Activated naive CD8-positive, alpha-beta T cell (primary cell): ENCODE results near the gene POTEG.
"Not testable (repeated sequence)": the region's sequence is repeated elsewhere in the genome, so short reads cannot be mapped to it uniquely, and the experiment has no call there.

Source experiments
- H3K27ac Mint-ChIP-seq: one replicate; pipeline ENCODE4 v1.8.0; 2021; ENCODE audit warnings: mixed read lengths
- H3K27me3 Mint-ChIP-seq: one replicate; pipeline ENCODE4 v1.8.0; 2021; ENCODE audit warnings: mixed read lengths
- H3K36me3 Mint-ChIP-seq: one replicate; pipeline ENCODE4 v1.8.0; 2021; ENCODE audit warnings: mixed read lengths
- H3K4me1 Mint-ChIP-seq: one replicate; pipeline ENCODE4 v1.8.0; 2021; ENCODE audit warnings: low read depth, mixed read lengths
- H3K4me3 Mint-ChIP-seq: one replicate; pipeline ENCODE4 v1.8.0; 2021; ENCODE audit warnings: mild to moderate bottlenecking, mixed read lengths
- H3K9me3 Mint-ChIP-seq: one replicate; pipeline ENCODE4 v1.8.0; 2021; ENCODE audit warnings: low read depth, mixed read lengths

Gene POTEG

DNA sequence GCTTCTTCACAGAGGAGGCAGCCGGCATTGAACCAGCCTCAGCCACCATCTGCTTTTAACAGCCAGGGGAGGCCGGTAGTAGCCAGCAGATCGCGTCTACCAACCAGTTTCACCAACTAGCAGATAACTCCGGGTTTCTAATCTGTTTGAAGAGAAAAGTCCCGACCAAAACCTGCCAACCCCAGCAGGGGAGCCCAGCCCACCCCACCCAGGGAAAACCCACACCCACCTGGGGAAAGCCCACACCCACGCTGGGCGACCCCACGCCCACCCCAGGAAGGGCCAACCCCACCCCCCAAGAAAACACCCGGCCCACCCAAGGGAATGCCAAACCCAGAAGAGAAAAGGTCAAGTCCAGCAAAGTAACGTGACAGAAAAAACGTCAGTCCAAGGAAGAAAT is at the start of gene POTEG:
Gene POTEG, minus strand, starts transcription at position 101 of the 400 bp plus-strand sequence. Its CDS starts 52 bp downstream, at position 49.
- not testable (repeated sequence) for H3K9me3 Mint-ChIP-seq, H3K27ac Mint-ChIP-seq, H3K4me1 Mint-ChIP-seq, H3K36me3 Mint-ChIP-seq, H3K27me3 Mint-ChIP-seq, H3K4me3 Mint-ChIP-seq

DNA sequence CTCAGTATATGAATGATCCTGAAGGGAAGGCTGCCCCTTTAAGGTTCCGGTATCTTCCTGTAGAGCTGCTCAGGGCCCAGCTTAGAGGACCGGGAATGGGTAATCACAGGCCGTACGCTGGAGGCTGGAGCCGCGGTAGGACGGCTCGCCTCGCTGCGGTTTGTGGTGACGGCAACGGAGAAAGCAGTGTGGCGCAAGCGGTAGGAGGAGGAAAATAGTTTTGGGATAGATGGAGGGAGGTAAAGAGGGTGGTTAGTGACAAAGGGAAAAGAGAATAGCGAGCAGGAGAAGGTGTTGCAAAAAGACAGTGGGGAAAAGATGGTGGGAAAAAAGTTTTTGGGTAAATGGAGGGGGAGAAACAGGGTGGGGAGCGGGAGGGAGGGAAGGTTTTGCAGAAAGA is 48.0 kb upstream of the POTEG start:
- not testable (repeated sequence) for H3K36me3 Mint-ChIP-seq, H3K4me3 Mint-ChIP-seq, H3K27me3 Mint-ChIP-seq, H3K4me1 Mint-ChIP-seq, H3K27ac Mint-ChIP-seq, H3K9me3 Mint-ChIP-seq

DNA sequence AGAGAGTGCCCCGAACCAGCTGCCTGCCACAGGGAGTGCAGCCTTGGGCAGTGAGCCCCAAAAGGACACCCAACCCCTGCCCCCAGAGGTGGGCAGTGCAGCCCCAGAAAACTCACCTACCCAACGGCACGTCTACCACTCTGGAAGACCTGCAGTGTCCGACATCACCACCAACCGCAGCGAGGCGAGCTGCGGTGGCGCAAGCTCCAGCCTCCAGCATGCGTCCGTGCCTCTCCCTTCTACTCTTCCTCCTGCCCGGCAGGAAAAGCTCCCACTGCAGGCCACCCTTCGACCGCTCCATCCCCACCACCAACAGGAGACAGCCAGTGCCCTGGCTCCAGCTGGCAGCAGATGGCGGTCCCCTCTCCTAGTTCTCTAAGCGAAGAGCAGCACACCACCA is 47.3 kb upstream of the POTEG start:
- H3K4me3 Mint-ChIP-seq, H3K27ac Mint-ChIP-seq, H3K27me3 Mint-ChIP-seq, H3K4me1 Mint-ChIP-seq, H3K9me3 Mint-ChIP-seq, H3K36me3 Mint-ChIP-seq: not testable (repeated sequence)

DNA sequence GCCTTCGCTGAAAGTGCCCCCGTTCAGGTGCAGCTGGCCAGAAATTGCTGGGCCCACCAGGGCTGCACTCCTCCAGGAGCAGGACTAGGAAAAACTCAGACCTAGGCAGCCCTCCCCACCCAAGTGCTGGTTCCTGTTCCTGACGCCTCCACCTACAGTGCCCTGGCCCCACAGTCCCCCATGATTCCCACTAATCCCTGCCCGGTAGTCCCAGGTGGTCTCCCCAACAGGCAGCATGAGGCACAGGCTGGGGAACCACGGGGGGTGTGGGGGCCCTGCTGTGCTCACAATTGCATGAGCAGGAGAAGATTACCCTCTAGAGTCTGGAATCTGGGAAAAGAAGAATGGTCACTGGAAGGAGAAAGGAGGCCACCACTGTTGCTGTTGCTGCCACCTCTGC is 46.4 kb upstream of the POTEG start:
- H3K36me3 Mint-ChIP-seq, H3K27ac Mint-ChIP-seq, H3K9me3 Mint-ChIP-seq, H3K4me1 Mint-ChIP-seq, H3K27me3 Mint-ChIP-seq, H3K4me3 Mint-ChIP-seq: not testable (repeated sequence)

DNA sequence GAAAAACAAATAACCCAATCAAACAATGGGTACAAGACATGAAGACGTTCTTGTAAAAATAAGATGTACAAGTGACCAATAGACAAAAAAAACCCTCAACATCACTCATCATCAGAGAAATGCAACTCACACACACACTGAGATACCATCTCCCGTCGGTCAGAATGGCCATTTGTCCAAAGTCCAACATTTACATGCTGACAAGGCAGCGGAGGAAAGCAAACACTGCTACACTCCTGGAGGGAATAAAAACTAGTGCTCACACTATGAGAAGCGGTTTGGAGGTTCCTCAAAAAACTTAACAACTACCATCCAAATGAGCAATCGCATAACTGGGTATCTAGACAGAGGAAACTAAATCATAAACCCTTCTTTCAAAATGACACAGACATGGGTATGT is 11.6 kb upstream of the POTEG start:
- H3K27ac Mint-ChIP-seq, H3K4me1 Mint-ChIP-seq, H3K36me3 Mint-ChIP-seq, H3K4me3 Mint-ChIP-seq, H3K9me3 Mint-ChIP-seq, H3K27me3 Mint-ChIP-seq: not testable (repeated sequence)

DNA sequence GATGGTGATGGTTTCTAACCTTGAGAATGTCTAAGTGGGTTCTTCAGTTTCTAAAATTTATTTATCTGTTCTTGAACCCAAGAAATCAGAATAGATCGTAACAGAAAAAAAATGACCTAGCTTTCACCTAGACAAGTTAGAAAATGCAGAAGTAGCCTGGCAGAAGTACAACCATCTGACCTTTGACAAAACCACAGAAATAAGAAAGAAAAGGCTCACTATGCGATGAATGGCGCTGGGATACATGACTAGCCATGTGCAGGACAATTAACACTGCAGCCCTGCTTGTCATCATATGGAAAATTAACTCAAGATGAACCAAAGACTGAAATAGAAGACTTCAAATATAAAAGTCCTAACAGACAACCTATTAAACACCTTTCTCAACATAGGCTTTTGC is 5.7 kb upstream of the POTEG start:
- not testable (repeated sequence) for H3K4me1 Mint-ChIP-seq, H3K36me3 Mint-ChIP-seq, H3K27me3 Mint-ChIP-seq, H3K27ac Mint-ChIP-seq, H3K4me3 Mint-ChIP-seq, H3K9me3 Mint-ChIP-seq

DNA sequence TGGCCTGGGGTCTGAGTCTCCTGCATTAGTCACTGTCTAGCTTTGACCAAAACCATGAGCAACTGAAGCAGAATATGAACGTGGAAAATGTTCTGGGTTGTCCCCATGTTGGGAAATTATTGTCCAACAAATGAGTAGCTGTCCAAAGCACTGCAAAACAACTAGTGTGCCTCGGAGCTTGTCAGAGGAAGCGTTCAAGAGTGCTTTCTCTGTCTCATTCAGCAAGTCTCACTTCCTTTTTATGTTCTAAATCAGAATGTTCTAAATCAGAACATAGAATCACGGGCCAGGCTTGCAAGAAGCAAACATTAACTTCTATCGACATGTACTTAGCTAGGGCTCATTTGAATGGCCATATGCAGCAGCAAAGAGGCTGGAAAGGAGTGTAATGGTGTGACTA is 5.1 kb upstream of the POTEG start:
- H3K36me3 Mint-ChIP-seq, H3K4me3 Mint-ChIP-seq, H3K4me1 Mint-ChIP-seq, H3K27ac Mint-ChIP-seq, H3K9me3 Mint-ChIP-seq, H3K27me3 Mint-ChIP-seq: not testable (repeated sequence)

DNA sequence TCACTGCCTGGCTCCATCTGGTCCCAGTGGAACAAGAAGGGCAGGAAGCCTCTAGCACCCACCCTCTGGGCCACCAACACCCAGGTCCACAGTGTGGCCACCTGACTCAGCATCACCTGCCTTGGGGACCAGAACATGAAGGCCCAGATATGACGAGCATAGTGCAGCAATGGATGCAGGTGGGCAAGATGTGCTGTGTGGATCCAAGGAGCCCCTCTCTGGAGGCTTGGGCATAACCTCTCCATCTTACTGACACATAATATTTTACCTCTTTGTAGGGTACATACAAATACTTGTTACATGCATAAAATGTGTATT is 2.9 kb upstream of the POTEG start:
- H3K4me3 Mint-ChIP-seq, H3K27me3 Mint-ChIP-seq, H3K36me3 Mint-ChIP-seq, H3K4me1 Mint-ChIP-seq, H3K9me3 Mint-ChIP-seq, H3K27ac Mint-ChIP-seq: not testable (repeated sequence)

DNA sequence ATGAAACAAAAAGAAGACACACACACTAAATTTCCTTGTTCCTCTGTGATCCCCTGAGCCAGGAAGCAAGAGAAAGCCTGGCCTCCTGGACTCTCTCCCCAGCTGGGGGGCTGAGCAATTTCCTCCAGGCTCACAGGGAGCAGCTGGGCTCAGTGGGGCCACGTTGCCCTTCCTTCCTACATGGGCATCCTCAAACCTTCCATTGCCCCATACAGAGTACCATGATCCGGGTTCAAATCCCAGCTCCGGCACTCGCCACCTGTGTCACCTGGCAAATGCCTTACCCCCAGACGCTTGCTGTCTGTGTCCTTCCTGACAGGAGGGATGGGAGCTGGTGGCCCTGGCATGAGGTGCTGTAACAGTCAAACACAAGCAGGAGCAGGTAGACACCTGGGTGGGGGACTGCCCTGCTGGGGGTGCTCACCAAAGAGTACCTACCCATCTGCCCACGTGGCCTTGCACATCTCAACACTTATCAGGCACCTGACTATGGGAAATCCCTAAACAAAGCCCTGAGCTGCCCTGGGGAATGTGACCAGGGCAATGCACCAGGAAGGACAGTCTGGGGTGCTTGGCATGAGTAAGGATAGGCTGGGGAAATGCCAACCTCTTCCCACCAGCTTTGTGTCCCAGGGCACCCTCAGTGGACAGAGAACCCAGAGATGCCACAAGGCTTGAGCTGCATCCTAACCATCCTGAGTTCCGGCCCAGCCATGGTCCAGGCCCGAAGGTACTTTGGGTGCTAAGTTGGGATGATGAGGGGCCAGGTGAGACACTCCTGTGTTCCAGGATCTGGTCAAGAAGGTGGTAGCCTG is 2.4 kb upstream of the POTEG start:
- H3K27ac Mint-ChIP-seq, H3K27me3 Mint-ChIP-seq, H3K4me1 Mint-ChIP-seq, H3K36me3 Mint-ChIP-seq, H3K4me3 Mint-ChIP-seq, H3K9me3 Mint-ChIP-seq: not testable (repeated sequence)

DNA sequence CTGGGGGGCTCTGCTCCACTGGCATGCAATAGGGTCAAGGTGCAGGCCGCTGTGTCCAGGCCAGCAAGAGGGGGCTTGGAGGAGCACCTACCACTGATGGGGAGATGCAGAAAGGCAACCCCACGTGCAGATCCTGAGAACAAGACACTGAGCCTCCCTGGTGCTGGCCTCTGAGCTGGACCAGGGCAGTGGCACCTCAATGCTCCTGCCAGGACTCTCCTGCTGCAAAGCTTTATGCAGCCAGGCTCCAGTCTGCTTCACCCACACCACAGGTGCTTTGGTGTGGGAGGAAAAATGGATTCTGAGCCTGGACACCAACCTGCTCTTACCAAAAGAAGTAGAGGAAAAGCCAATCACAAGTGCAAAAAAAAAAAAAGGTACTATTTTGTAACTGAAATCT is 1.7 kb upstream of the POTEG start:
- H3K9me3 Mint-ChIP-seq, H3K4me1 Mint-ChIP-seq, H3K27me3 Mint-ChIP-seq, H3K27ac Mint-ChIP-seq, H3K36me3 Mint-ChIP-seq, H3K4me3 Mint-ChIP-seq: not testable (repeated sequence)

DNA sequence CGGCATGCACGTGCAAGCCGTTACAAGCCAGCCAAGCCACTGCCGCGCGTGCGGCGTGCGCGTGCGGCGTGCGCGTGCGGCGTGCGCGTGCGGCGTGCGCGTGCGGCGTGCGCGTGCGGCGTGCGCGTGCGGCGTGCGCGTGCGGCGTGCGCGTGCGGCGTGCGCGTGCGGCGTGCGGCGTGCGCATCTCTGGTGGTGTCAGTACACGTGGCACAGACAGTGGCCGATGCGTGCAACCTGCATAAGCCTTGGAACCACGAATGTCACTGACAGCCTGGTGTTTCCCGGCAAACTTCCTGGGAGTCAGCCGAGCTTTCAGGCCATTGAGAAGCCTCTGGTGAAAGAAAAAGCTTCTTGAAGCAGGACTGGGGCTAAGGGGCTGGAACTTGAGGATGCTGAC is 750 bp upstream of the POTEG start:
- not testable (repeated sequence) for H3K27me3 Mint-ChIP-seq, H3K4me1 Mint-ChIP-seq

DNA sequence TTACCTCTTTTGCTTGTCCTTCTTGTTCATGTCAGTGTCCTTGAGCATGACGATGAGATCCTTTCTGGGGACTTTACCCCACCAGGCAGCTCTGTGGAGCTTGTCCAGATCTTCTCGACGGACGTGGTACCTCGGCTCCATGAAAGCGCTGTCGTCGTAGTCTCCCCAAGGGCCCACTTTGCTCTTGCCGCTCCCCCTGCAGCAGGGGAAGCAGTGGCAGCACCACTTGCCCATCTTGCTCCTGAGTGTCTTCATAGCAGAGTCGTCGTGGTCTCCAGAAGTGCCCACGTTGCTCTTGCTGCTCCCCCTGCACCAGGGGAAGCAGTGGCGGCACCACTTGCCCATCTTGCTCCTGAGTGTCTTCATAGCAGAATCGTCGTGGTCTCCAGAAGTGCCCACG is 376 bp downstream of the POTEG start:
- H3K27me3 Mint-ChIP-seq, H3K27ac Mint-ChIP-seq, H3K9me3 Mint-ChIP-seq, H3K4me3 Mint-ChIP-seq, H3K4me1 Mint-ChIP-seq, H3K36me3 Mint-ChIP-seq: not testable (repeated sequence)

More for the DNA sequence above, 750 bp upstream of the POTEG start:
- H3K4me3 Mint-ChIP-seq, H3K36me3 Mint-ChIP-seq, H3K9me3 Mint-ChIP-seq, H3K27ac Mint-ChIP-seq: not testable (repeated sequence)

DNA sequence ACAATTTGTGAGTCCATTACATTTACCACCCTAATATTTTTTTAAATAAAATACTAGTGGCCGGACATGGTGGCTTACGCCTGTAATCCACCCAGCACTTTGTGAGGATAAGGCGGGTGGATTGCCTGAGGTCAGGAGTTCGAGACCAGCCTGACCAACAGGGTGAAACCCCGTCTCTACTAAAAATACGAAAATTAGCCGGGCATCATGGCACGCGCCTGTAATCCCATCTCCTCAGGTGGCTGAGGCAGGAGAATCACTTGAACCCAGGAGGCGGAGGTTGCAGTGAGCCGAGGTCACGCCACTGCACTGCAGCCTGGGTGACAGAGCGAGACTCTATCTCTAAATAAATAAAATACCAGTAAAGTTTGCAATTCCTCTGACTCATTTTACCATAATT is 25.6 kb downstream of the POTEG start:
- H3K4me3 Mint-ChIP-seq: not testable (repeated sequence)

DNA sequence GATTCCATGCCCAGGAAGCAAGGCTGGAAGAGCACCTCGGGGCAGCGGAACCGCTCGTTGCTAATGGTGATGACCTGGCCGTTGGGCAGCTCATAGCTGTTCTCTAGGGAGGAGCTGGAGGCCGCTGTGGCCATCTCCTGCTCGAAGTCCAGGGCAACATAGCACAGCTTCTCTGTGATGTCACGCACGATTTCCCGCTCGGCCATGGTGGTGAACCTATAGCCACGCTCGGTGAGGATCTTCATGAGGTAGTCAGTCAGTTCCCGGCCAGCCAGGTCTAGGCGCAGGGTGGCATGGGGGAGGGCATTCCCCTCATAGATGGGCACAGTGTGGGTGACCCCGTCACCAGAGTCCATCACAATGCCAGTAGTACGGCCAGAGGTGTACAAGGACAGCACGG is 32.0 kb downstream of the POTEG start:
- H3K27me3 Mint-ChIP-seq, H3K27ac Mint-ChIP-seq, H3K36me3 Mint-ChIP-seq, H3K4me1 Mint-ChIP-seq, H3K4me3 Mint-ChIP-seq, H3K9me3 Mint-ChIP-seq: not testable (repeated sequence)

More for the DNA sequence above, 25.6 kb downstream of the POTEG start:
- H3K36me3 Mint-ChIP-seq, H3K27me3 Mint-ChIP-seq, H3K4me1 Mint-ChIP-seq, H3K27ac Mint-ChIP-seq, H3K9me3 Mint-ChIP-seq: not testable (repeated sequence)

DNA sequence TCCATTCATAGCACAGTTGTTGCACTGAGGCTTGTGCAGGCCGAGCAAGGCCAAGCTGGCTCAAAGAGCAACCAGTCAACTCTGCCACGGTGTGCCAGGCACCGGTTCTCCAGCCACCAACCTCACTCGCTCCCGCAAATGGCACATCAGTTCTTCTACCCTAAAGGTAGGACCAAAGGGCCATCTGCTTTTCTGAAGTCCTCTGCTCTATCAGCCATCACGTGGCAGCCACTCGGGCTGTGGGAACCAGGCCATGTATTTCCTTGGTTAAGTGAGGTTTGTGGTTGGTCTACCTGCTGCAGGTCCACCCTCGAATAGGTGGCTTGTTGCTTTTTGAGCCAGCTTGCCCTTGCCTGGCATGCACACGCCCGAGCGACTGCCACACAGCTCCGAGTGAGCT is 39.4 kb downstream of the POTEG start:
- not testable (repeated sequence) for H3K4me1 Mint-ChIP-seq, H3K27me3 Mint-ChIP-seq, H3K36me3 Mint-ChIP-seq, H3K9me3 Mint-ChIP-seq, H3K27ac Mint-ChIP-seq, H3K4me3 Mint-ChIP-seq

DNA sequence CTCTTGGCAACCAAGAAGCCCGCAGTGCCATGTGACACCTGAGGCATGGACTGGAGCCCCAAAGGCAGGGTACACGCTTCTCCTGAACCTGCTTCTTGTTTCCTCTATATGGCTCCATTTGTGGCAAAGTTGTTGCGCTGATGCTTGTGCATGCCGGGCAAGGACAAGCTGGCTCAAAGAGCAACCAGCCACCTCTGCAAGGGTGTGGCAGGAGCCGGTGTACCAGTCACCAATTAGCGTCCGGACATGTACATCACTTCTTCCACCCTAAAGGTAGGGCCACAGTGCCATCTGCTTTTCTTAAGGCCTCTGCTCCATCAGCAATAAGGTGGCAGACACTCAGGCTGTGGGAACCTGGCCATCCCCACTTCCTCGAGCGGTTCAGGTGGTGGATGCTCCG is 43.9 kb downstream of the POTEG start:
- H3K36me3 Mint-ChIP-seq, H3K9me3 Mint-ChIP-seq, H3K27me3 Mint-ChIP-seq, H3K4me3 Mint-ChIP-seq, H3K27ac Mint-ChIP-seq, H3K4me1 Mint-ChIP-seq: not testable (repeated sequence)

DNA sequence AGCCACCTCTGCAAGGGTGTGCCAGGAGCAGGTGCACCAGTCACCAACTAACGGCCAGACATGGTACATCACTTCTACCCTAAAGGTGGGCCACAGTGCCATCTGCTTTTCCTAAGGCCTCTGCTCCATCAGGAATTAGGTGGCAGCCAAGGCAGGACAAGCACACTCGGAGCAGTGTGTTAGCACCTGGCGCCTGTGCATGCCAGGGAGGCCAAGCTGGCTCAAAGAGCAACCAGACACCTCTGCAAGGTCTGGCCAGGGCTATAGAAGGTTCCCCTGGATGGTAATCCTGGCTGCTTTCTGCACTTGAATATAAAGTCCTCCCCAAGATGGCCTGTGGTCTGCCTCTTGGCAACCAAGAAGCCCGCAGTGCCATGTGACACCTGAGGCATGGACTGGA is 45.4 kb downstream of the POTEG start:
- H3K27me3 Mint-ChIP-seq, H3K4me1 Mint-ChIP-seq, H3K4me3 Mint-ChIP-seq, H3K36me3 Mint-ChIP-seq, H3K9me3 Mint-ChIP-seq, H3K27ac Mint-ChIP-seq: not testable (repeated sequence)
